GM12872 (cell line): ENCODE measurements around the gene MEIS2.

ENCODE experiments used
- TF ChIP-seq, protein P1 (sequence below): IDR thresholded peaks from 3 replicates; pipeline ENCODE4 v1.5.1; 2011; ENCODE audit warnings: low read depth, mild to moderate bottlenecking, low read length, moderate library complexity; ENCODE audit not compliant: insufficient read depth

Gene MEIS2

GRCh38 chr15:37098468-37099318 is 1.7 kb downstream of the MEIS2 start:
- TF ChIP-seq, protein P1, sequence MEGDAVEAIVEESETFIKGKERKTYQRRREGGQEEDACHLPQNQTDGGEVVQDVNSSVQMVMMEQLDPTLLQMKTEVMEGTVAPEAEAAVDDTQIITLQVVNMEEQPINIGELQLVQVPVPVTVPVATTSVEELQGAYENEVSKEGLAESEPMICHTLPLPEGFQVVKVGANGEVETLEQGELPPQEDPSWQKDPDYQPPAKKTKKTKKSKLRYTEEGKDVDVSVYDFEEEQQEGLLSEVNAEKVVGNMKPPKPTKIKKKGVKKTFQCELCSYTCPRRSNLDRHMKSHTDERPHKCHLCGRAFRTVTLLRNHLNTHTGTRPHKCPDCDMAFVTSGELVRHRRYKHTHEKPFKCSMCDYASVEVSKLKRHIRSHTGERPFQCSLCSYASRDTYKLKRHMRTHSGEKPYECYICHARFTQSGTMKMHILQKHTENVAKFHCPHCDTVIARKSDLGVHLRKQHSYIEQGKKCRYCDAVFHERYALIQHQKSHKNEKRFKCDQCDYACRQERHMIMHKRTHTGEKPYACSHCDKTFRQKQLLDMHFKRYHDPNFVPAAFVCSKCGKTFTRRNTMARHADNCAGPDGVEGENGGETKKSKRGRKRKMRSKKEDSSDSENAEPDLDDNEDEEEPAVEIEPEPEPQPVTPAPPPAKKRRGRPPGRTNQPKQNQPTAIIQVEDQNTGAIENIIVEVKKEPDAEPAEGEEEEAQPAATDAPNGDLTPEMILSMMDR = no peak

GRCh38 chr15:37097144-37097919 is 3.0 kb downstream of the MEIS2 start:
- TF ChIP-seq, protein P1 = no peak

- TF ChIP-seq, protein P1 = no peak
Measured at GRCh38 chr15:37096558-37097143, 3.7 kb downstream of the MEIS2 start.

DNA sequence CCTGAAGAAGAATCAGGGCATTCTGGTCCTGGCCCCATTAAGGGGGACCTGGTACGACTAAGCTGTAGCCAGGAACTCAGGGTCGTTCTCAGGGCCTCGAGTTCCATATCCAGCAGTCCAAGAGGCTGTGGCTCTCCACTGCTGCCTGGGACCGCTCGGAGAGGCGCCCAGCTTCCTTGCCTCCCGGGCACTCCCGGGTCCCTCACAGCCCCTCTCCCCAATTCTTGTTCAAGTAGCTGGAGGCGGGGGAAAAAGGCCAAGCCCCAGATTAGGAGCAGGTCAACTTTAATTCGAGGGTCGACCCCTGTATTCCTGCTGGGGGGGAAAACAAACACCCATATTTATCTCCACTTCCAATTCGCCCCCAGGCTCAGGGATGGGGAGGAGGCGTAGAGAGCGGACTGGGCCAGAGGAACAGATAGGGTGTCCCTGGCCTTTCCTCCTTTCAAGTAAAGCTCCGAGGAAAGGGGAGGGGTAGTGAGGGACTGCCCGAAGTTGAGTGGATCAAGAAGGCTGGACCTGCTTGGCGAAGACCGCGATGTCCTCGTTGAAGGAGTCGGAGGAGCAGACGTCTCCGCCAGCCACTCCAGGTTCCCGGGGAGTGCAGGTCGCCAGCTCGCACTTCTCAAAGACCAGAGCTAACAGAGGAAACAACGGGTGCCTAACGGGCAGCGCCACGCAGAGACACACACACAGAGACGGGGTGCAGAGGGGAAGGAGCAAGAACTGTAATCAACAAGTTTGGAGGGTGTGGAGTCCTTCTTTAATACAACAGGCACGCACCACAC is 4.4 kb downstream of the MEIS2 start:
- TF ChIP-seq, protein P1 = no peak

DNA sequence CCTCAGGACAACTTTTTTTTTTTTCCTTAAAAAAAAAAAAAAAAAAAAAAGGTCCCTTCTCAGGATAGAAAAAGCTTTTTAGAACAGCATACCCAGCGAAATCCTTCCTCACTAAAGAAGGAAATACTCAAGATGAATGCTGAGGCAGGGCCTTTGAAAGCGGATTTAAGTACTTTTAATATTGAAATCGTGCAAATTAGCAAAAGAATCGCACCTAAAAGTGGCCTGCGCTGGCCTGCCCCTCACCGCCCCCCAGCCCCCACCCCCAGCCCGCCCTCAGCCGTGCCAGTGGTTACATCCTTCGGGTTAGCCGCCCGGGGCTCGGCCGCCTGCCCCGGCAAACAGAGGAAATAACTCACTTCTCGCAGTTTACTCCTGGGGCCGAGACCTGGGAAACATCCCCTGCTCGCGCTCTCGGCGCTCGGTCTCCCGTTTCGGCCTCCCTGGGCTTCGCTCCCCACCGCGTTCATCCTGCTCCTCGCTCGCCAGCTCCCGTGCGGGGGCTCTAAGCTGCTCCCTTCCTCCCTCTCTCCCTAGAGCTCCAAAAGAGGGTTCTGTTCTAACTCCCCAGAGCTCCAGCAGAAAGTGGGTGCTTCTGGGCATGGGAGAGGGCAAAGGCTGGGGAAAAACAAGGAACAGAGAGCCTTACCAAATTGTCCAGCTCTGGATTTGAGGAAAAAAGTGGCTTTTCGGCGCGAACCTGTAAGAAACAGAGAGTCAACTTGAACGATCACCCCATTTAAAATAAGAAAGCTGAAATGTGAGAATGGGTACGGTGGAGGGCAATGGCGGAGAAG is 5.2 kb downstream of the MEIS2 start:
- TF ChIP-seq, protein P1 = no peak

DNA sequence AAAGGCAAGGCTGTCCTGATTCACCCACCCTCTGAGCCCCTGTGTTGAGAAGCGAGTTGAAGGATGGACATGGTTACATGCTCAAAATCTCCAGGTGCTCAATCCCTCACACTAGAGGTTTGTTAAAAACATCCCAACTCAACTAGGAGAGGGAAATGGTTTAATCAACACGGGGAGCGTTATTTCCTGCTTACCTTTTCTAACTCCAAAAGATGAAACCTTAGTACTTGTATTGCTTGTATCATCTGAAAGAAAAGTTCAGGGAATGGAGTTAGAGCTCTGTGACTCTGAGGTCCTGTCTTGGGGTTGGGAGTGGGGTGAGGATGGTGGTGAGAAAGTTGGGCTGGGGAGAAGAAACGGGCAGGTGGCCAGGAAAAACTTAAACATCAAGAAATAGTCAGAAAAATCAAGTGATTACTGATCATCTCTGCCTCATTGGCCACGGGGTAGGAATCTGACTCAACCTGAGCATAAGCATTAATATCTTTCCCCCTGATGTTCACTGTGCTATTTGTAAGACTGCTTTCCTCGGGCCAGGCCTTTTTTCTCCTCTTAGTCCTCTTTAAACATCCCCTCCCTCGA is 5.9 kb downstream of the MEIS2 start:
- TF ChIP-seq, protein P1 = no peak
